ENCODE results near the gene CCL14.
"Not testable (repeated sequence)": the region's sequence is repeated elsewhere in the genome, so short reads cannot be mapped to it uniquely, and the experiment has no call there.

The CCL14 gene

GRCh38 chr17:35986643-35987042 lies at the start of gene CCL14:
Gene CCL14, minus strand, starts transcription at chr17:35986729. Its CDS starts 80 bp downstream, at chr17:35986649.
- DNase-seq, result no peak

- DNase-seq, result no peak
Measured at GRCh38 chr17:36036235-36036634, 49.7 kb upstream of the CCL14 start.

DNA sequence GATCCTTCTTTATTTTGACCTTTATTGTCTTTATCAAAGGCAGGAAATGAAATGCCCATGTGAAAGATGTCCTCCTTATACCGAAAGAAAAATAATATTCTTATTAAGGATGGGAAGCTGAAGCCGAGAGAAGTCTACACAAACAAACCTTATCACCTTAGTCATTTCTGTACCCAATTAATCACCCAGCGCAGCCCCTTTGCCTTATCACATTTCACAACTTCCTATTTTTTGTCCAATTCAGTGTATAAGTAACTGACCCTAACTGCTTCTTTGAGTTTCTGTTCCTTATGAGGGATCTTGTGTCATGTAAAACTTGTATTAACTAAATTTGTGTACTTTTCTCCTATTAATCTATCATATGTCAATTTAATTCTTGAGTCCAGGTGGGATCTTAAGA lies 47.6 kb upstream of the CCL14 start:
- DNase-seq, result no peak

GRCh38 chr17:36030956-36031355 lies 44.4 kb upstream of the CCL14 start:
- no peak for DNase-seq

DNA sequence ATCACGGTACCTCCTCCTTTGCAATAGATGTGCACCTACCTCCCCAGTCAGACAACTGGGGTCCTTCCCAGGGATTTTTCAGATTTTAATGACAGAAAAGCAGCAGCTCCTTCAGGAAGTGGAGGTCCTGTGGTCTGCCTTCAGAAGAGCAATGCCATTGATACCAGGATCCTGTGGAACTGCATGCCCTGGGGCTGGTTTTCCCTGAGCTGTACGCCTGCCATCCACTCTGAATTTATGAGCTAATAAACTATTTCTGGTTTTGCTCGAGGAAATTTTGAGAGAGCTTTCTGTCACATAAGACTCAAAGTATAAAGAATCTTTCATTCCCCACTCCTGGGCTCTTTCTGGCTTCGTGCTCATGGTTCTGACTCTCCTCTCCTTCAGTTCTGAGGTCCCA lies 41.2 kb upstream of the CCL14 start:
- DNase-seq, result no peak

DNA sequence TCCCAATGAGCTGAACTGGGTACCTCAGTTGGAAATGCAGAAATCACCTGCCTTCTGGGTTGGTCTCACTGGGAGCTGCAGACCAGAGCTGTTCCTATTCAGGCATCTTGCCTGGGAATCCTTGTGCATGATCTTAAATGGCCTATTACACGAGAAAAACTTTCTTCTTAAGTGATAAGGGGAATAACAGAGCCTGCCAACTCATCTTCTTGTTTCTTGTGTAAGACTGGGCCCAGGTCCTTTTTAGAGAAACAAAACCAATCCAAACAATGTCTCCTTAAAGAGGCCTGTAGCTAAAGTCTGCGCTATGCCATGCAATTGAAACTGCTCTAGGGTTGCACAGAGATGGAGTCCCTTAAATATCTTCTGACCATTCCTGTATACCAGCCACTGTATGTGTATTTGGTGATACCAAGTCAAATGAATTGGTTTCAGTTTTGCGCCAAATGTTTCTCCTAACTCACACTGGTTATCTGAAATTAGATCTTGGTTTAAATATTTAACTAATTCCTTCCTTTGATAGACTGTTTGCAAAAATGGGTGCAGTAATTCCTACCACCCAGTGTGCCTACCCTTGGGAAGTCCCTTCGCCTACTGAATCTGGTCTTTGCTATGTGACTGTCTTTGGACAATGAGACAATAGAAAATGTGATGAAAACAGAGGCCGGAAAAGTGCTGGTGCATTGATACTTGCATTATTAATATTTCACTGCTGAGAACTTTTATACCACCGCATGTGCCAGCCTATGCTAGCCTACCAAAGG lies 37.8 kb upstream of the CCL14 start:
- DNase-seq, result no peak

DNA sequence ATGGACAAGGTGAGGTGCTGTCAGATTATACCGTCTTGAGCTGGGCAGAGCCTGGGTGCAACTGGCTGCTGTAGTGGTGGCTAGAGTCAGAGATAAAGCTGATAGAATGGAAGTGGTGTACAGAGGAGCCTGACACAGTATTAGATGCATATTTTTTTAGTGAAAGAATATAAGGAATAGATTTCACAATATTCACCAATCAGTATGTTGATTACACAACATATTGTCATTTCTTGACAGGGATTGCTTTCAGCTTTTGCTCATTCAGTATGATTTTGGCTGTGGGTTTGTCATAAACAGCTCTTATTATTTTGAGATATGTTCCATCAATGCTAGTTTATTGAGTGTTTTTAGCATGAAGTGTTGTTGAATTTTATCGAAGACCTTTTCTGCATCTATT lies 32.9 kb upstream of the CCL14 start:
- no peak for DNase-seq

DNA sequence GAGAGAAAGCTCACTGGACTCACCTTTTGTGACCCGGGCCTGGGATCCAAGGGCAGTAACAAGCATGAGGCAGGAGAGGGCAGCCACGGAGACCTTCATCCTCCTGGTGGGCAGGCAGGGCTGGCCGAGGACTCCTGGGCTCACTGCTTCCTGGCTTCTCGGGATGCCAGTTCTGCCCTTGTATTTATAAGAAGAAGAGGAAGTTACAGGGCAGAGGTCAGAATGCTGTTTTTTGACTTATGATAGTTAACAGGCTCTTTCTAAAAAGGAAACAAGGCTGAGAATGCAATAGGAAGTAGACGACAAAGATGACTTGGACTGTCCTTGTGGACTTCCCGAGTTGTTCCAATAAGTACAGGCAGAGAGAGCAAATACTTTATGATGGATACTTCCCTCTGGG lies 31.3 kb upstream of the CCL14 start, which contains the start of gene CCL23:
Gene CCL23, minus strand, starts transcription at position 174 of the 400 bp plus-strand sequence. Its CDS starts 75 bp downstream, at position 99.
- DNase-seq, result no peak

DNA sequence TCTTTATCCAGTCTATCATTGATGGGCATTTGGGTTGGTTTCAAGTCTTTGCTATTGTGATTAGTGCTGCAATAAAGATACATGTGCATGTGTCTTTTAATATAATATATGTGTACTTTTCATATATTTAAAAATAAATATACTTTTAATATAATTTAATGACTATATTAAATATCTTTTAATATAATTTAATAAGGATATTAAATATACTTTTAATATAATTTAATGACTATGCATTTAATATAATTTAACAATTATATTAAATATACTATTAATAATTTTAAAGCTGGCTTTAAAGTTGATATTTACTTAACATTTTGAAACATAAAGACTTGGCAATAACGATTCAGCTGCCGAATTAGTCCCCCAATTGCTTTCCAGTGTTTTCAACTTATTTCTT lies 30.0 kb upstream of the CCL14 start:
- no peak for DNase-seq

DNA sequence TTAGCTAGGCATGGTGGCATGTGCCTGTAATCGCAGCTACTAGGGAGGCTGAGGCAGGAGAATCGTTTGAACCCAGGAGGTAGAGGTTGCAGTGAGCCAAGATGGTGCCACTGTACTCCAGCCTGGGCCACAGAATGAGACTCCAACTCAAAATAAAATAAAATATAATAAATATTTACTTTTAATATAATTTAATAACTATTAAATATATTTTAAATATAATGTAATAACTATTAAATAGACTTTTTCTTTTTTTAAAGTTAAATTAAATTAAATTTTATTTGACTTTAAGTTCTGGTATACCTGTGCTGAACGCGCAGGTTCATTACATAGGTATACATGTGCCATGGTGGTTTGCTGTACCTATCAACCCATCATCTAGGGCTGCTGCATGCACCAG lies 29.4 kb upstream of the CCL14 start:
- not testable (repeated sequence) for DNase-seq

DNA sequence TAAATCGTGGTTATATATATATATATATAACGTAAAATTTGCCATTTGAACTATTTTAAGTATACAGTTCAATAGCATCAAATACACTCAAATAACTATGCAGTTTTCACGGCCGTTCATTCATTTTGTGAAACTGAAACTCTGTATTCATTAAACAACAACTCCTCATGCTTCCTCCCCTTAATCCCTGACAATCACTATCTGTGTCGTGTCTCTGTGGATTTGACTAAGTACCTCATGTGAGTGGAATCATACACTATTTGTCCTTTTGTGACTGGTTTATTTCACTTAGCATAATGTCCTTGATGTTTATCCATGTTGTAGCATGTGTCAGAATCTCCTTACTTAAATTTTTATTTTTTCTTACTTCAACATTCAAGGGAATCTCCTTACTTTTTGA lies 28.4 kb upstream of the CCL14 start:
- DNase-seq, result no peak

GRCh38 chr17:36011201-36011600 lies 24.7 kb upstream of the CCL14 start:
- no peak for DNase-seq

- DNase-seq, result no peak
Measured at GRCh38 chr17:36008998-36009665, 22.6 kb upstream of the CCL14 start.

GRCh38 chr17:36004594-36005108 lies 18.1 kb upstream of the CCL14 start:
- DNase-seq, result no peak

GRCh38 chr17:36002631-36003030 lies 16.1 kb upstream of the CCL14 start:
- no peak for DNase-seq

DNA sequence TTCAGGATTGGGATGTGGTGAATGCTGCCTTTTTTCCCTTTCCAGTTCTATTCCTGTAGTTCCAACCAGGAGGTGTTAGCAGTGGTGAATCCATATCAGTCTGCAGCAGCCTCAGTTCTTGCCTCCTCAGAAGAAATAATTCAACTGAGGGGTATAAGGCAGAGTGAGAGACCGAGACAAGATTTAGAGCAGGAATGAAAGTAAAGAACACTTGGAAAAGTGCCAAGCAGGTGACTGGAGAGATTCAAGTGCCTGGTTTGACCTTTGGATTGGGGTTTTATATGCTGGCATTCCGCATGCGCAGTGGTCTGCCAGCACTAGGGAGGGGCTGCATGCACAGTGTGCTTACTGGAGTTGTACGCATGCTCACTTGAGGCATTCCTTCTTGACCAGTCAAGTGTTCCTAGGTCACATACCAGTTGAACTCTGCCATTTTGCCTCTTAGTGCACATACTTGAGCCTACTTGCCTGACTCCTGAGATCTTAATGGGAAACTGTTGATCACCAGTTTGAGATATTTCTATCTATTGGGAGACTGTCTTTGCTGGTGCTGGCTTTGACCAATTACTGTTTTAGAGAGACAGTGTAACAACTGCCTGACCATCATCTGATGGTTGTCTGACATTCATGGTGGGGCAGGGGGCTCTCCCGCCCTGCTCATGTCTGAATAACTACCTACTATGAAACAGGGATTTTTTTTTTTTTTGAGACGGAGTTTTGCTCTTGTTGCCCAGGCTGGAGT lies 15.5 kb upstream of the CCL14 start:
- DNase-seq, result no peak

- no peak for DNase-seq
Measured at GRCh38 chr17:36001110-36001771, 14.7 kb upstream of the CCL14 start, which contains the start of gene CCL15. Gene CCL15, minus strand, starts transcription at chr17:36001553. Its CDS starts 61 bp downstream, at chr17:36001492.

- no peak for DNase-seq
Measured at GRCh38 chr17:36000732-36001109, 14.2 kb upstream of the CCL14 start.

DNA sequence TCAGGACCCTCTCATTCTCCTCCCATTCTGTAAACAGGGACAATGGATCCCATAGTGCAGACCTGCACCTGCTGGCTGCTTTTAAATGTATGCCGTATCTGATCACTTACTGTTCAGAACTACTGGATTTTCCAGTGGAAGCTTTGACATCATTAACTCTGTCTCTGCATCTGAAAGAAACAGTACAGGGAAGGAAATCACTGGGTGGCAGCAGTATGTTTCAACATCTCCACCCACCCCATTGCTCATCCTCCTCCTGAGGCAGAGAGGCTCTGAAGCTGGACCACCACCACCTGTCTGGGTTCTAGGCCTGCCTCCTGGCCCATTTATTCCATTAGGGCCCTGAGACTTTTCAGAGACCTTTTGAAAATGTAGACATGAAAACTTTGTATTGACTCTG lies 12.2 kb upstream of the CCL14 start:
- DNase-seq, result no peak

DNA sequence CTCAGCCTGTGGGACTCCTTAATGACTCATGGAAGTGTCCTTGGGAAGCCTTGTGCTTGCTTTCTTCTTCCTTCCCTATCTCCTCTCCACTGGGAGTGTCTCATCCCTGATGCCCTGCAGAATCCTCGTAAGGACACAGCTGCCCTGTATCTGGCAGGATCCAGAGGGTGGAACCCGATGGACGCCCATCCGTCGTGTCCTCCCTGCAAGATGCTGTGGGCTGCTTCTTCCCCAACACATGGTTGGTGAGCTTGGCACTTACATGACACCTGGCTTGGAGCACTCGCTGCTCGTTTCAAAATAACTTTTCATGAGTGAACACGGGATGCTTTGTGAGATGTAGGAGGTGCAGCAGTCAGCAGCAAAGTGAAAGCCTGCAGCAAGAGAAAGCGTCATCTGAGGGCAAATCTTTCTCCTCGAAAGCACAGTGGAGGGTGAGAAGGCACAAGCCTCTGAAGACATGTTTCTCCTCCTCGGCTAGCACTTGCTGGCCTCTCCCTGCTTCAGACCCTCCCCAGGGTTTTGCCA lies 11.6 kb upstream of the CCL14 start:
- DNase-seq, result no peak

- not testable (repeated sequence) for DNase-seq
Measured at GRCh38 chr17:35995346-35995745, 8.8 kb upstream of the CCL14 start.

DNA sequence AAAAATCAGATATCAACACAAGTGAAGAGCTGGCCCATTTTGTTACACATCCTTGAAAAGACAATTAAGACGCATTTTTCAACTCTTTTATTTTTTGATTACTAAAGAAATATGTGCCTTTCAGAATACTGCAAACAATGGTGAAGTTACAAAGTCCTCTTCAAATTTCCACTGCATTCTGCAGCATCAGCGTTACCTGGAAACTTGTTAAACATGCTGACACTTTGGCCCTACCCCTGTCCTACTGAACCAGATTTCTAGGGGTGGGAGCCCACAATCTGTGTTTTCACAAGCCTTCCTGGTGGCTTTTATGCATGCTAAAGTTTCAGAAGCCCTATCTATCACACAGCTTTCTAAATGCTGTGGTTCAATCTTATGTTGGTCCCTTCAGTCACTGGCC lies 4.5 kb upstream of the CCL14 start:
- DNase-seq, result no peak

DNA sequence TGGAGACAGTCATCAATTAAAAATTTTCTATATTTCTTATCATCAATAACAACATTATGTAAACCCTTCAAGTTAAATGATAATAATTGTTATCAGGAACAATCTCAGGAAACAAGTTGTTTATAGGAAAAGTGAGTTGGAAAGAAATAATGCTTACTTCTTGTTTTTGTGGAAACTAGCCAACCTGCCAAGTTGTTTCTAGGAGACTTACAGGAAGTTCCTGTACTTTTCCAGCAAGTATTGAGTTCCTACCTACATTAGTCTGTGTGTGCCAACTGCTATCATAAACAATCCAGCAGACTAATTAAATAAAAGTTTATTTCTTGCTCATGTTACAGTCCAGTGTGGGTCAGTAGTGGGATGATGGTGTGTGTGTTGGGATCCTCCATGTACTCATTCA lies 1.6 kb upstream of the CCL14 start:
- no peak for DNase-seq
